Measurements from ENCODE around the gene PPIF.

Gene PPIF

GRCh38 chr10:79313911-79314439 is 33.3 kb upstream of the PPIF start:
- no peak for DNase-seq

GRCh38 chr10:79314761-79315601 is 32.3 kb upstream of the PPIF start:
- no peak for DNase-seq

- no peak for DNase-seq
Measured at GRCh38 chr10:79315602-79315920, 31.7 kb upstream of the PPIF start.

- DNase-seq, result no peak
Measured at GRCh38 chr10:79316671-79317431, 30.4 kb upstream of the PPIF start.

- DNase-seq, result no peak
Measured at GRCh38 chr10:79318369-79318768, 28.9 kb upstream of the PPIF start.

GRCh38 chr10:79319115-79319771 is 28.0 kb upstream of the PPIF start:
- no peak for DNase-seq

GRCh38 chr10:79320316-79320715 is 27.0 kb upstream of the PPIF start:
- no peak for DNase-seq

GRCh38 chr10:79320820-79321493 is 26.3 kb upstream of the PPIF start:
- no peak for DNase-seq

GRCh38 chr10:79321494-79321882 is 25.8 kb upstream of the PPIF start:
- DNase-seq, result no peak

GRCh38 chr10:79321951-79322350 is 25.3 kb upstream of the PPIF start:
- DNase-seq, result no peak

GRCh38 chr10:79322616-79323543 is 24.4 kb upstream of the PPIF start:
- peak; percentile 48 for DNase-seq

- DNase-seq, result no peak
Measured at GRCh38 chr10:79323602-79324001, 23.7 kb upstream of the PPIF start.

GRCh38 chr10:79324032-79324695 is 23.1 kb upstream of the PPIF start:
- DNase-seq, result no peak

GRCh38 chr10:79326361-79327089 is 20.7 kb upstream of the PPIF start:
- DNase-seq, result no peak

- DNase-seq, result no peak
Measured at GRCh38 chr10:79327090-79327457, 20.2 kb upstream of the PPIF start.

GRCh38 chr10:79328147-79328701 is 19.0 kb upstream of the PPIF start:
- DNase-seq, result no peak

- no peak for DNase-seq
Measured at GRCh38 chr10:79328737-79329504, 18.3 kb upstream of the PPIF start.

GRCh38 chr10:79329529-79329928 is 17.7 kb upstream of the PPIF start:
- DNase-seq, result no peak

GRCh38 chr10:79331226-79331625 is 16.0 kb upstream of the PPIF start:
- DNase-seq, result no peak

Data from eye (tissue), 1 donor.